Measurements from ENCODE around the gene PRIM1.
A peak's percentile ranks its signal among the peaks of the same experiment; 100 is the strongest.
"Not testable (repeated sequence)": the region's sequence is repeated elsewhere in the genome, so short reads cannot be mapped to it uniquely, and the experiment has no call there.

PRIM1 gene

DNA sequence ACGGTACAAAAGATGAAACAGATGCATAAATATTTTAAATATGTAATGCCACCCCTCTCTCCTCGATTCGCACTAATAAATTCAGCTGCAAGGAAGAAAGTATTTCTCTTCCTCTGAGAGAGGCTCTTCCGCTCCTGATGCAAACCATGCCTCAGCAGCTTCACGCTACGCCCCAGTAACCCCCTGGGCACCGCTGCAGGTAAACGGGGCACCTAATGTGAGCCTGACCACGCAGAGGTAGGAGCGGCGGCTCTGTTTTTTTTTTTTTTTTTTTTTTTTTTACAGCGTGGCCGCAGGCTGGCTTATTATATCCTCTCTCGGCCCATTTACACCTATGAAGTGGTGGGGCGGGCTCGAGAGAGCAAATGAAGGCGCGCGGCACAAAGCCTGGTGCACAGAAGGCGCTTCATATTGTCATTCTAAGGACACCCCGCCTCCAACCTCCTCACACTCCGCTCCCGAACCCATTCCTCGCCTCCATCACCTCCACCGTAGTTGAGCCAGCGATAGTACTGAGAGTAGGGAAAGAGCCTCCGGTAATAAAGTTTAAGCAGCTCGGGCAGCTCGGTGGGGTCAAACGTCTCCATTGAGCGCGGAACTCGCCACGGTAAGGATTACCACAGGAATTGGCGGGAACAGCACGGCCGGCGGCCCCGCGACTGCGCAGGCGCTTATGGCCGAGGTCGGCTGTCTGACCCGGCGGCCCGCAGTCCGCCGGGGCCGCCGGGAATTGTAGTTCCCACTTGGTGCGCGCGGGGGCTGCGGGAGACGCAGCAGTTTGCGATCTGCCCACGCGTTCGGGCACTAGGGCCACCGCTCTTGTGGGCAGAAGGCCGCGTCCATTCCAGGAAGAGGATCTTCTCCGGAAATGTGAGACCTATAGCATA lies at the start of gene PRIM1:
TSS of gene PRIM1 (minus strand) at position 612 of the 887 bp plus-strand sequence. CDS start at position 587, 25 bp downstream.
- no peak for DNase-seq (ENCODE audit: low read depth)
- no peak for TF ChIP-seq CTCF (conservative IDR thresholded peaks at IDR 0.05; ENCODE audit: low read depth, low read length)
- H3K4me3 ChIP-seq (ENCODE audit: low read length), result peak within 1 kb of the TSS; percentile 92

GRCh38 chr12:56800221-56800620 lies 48.1 kb upstream of the PRIM1 start:
- no peak for DNase-seq (ENCODE audit: low read depth)
- TF ChIP-seq CTCF (conservative IDR thresholded peaks at IDR 0.05; ENCODE audit: low read depth, low read length), result no peak
- no peak overlapping the region for H3K4me3 ChIP-seq (ENCODE audit: low read length)

- H3K4me3 ChIP-seq (ENCODE audit: low read length); DNase-seq (ENCODE audit: low read depth): not testable (repeated sequence)
These were observed 47.2 kb upstream of the PRIM1 start for GRCh38 chr12:56799345-56799744.

DNA sequence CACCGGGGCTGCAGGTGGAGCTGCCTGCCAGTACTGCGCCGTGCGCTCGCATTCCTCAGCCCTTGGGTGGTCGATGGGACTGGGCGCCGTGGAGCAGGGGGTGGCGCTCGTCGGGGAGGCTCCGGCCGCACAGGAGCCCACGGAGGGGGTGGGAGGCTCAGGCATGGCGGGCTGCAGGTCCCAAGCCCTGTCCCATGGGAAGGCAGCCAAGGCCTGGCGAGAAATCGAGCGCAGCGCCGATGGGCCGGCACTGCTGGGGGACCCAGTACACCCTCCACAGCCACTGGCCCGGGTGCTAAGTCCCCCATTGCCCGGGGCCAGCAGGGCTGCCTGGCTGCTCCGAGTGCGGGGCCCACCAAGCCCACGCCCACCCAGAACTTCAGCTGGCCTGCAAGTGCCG lies 43.7 kb upstream of the PRIM1 start:
- not testable (repeated sequence) for DNase-seq (ENCODE audit: low read depth); H3K4me3 ChIP-seq (ENCODE audit: low read length)

DNA sequence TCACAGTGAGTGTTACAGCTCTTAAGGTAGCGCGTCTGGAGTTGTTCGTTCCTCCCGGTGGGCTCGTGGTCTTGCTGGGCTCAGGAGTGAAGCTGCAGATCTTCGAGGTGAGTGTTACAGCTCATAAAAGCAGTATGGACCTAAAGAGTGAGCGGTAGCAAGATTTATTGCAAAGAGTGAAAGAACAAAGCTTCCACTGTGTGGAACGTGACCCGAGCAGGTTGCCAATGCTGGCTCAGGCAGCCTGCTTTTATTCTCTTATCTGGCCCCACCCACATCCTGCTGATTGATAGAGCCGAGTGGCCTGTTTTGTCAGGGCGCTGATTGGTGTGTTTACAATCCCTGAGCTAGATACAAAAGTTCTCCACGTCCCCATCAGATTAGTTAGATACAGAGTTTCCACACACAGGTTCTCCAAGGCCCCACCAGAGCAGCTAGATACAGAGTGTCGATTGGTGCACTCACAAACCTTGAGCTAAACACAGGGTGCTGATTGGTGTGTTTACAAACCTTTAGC lies 43.0 kb upstream of the PRIM1 start:
- not testable (repeated sequence) for H3K4me3 ChIP-seq (ENCODE audit: low read length); DNase-seq (ENCODE audit: low read depth)

DNA sequence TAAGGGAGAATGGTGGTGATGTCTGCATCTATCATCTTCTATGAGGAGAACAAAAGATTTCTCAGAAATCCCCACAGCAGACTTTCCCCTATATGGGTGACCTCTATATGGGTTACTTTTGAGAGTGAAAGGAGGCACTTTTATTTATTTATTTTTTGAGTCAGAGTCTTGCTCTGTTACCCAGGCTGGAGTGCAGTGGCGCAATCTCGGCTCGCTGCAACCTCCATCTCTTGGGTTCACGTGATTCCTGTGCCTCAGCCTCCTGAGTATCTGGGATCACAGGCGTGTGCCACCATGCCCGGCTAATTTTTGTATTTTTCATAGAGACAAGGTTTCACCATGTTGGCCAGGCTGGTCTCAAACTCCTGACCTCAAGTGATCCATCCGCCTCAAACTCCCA lies 41.0 kb upstream of the PRIM1 start:
- not testable (repeated sequence) for DNase-seq (ENCODE audit: low read depth)

GRCh38 chr12:56792678-56793077 lies 40.6 kb upstream of the PRIM1 start:
- no peak overlapping the region for H3K4me3 ChIP-seq (ENCODE audit: low read length)
- no peak for DNase-seq (ENCODE audit: low read depth)
- TF ChIP-seq CTCF (conservative IDR thresholded peaks at IDR 0.05; ENCODE audit: low read depth, low read length), result no peak

More for the DNA sequence above, 41.0 kb upstream of the PRIM1 start:
- not testable (repeated sequence) for H3K4me3 ChIP-seq (ENCODE audit: low read length)

GRCh38 chr12:56789429-56789828 lies 37.3 kb upstream of the PRIM1 start:
- H3K4me3 ChIP-seq (ENCODE audit: low read length); DNase-seq (ENCODE audit: low read depth): not testable (repeated sequence)

DNA sequence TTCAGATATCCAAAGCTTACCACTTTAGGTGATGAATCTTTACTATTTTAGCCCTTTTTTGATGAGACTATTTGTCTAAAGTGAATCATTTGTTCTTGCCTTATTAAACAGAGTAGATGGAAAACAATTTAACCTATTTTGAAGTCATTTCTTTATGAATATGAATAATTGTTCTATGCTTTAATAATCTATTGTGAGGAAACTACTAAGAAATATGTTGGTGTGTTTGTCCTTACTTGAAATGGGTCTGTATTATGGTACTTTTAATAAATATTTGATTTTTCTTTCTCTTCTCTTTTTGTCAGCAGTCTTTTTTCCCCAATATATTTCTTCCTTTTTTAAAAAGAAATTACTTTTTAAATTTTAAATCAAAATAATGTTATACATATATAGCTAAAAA lies 35.4 kb upstream of the PRIM1 start:
- DNase-seq (ENCODE audit: low read depth), result no peak
- no peak for TF ChIP-seq CTCF (conservative IDR thresholded peaks at IDR 0.05; ENCODE audit: low read depth, low read length)
- H3K4me3 ChIP-seq (ENCODE audit: low read length), result no peak overlapping the region

DNA sequence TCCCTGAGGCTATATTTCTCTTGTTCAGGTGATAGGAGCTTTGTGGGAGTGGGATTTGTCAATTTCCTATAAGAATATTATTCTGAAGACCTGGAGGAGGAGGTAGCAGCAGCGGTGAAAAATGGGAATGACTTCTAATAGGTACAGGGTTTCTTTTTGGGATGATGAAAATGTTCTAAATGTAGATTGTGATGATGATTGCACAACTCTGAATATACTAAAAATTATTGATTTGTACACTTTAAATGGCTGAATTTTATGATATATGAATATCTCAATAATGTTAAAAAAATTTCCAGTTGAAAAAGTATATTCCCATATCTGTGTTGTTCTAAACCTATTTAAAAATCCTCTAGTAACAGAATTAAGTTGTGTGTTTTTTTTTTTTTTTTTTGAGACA lies 33.8 kb upstream of the PRIM1 start:
- no peak for TF ChIP-seq CTCF (conservative IDR thresholded peaks at IDR 0.05; ENCODE audit: low read depth, low read length)
- no peak overlapping the region for H3K4me3 ChIP-seq (ENCODE audit: low read length)
- no peak for DNase-seq (ENCODE audit: low read depth)

Measured in retinal pigment epithelial cell (primary cell).